IMR-90 (cell line): ENCODE results near the gene TIMM10.

Experiments
- CHD1 ChIP-seq: IDR thresholded peaks from 2 replicates; pipeline ENCODE4 v1.6.1; 2012; ENCODE audit warnings: low read depth, low read length, improper control_type of control experiment
- FOS ChIP-seq: fragments of 150-350 bp; IDR thresholded peaks from 2 replicates; pipeline ENCODE4 v1.6.1; 2016; ENCODE audit warnings: low read depth, low read length
- MAFK ChIP-seq: IDR thresholded peaks from 2 replicates; pipeline ENCODE4 v1.6.1; 2012; ENCODE audit warnings: low read depth, low read length, improper control_type of control experiment
- MAZ ChIP-seq: IDR thresholded peaks from 2 replicates; pipeline ENCODE4 v1.6.1; 2012; ENCODE audit warnings: low read depth, mild to moderate bottlenecking, low read length, improper control_type of control experiment, moderate library complexity, borderline replicate concordance
- MXI1 ChIP-seq: IDR thresholded peaks from 2 replicates; pipeline ENCODE4 v1.6.1; 2012; ENCODE audit warnings: low read depth, mild to moderate bottlenecking, low read length, moderate library complexity, borderline replicate concordance
- NFE2L2 ChIP-seq: fragments of 150-350 bp; IDR thresholded peaks from 2 replicates; pipeline ENCODE4 v1.6.1; 2016; ENCODE audit warnings: low read depth, mild to moderate bottlenecking, low read length
- POLR2A ChIP-seq: IDR thresholded peaks from 2 replicates; pipeline ENCODE4 v1.6.1; 2012; ENCODE audit warnings: mild to moderate bottlenecking, low read depth, low read length
- RAD21 ChIP-seq: IDR thresholded peaks from 2 replicates; pipeline ENCODE4 v1.6.1; 2012; ENCODE audit warnings: low read length, improper control_type of control experiment
- SMC3 ChIP-seq: fragments of 150-350 bp; IDR thresholded peaks from 2 replicates; pipeline ENCODE4 v1.6.1; 2016; ENCODE audit warnings: low read depth, mild to moderate bottlenecking, antibody characterized with exemption, low read length, moderate library complexity
- TF ChIP-seq, protein P1 (sequence below): conservative IDR thresholded peaks from 2 replicates; pipeline ENCODE4 v1.5.1; 2012; ENCODE audit warnings: mild to moderate bottlenecking, low read depth, low read length, improper control_type of control experiment
- TF ChIP-seq, protein P2 (sequence below): fragments of 150-350 bp; IDR thresholded peaks from 2 replicates; pipeline ENCODE4 v1.6.1; 2016; ENCODE audit warnings: low read depth, mild to moderate bottlenecking, low read length, moderate library complexity, borderline replicate concordance

DNA sequence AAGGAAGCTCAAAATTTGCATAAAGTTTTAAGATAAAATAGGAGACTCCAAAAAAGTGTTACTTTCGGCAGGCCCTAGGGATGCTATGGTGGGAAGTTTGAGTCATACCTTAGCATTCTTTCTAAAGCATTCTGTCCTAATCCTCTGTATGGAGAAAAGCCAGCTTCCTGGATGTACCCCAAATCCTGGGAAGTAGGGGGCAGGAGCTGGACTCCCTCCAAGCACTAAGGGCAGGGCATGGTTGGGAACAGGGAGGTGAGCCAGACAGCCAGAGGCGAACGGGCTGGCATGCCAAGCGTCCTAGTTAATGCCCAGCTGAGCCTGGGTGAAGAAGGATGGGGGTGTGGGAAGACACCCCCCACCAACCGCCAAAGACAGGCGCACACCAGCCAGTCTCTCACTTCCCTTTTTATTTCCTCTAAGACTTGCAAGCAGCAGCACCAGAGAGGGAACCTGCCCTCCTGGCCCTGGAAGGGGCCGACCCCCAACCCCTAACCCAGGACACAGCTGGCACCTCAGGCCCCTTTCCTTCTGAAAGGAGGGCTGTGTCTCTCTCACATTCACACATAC lies 46.3 kb downstream of the TIMM10 start:
- TF ChIP-seq POLR2A (no peak), MAZ (no peak), CHD1 (no peak), MXI1 (no peak), MAFK (no peak), NFE2L2 (no peak), SMC3 (no peak), RAD21 (no peak), FOS (no peak)
- TF ChIP-seq, protein P1, sequence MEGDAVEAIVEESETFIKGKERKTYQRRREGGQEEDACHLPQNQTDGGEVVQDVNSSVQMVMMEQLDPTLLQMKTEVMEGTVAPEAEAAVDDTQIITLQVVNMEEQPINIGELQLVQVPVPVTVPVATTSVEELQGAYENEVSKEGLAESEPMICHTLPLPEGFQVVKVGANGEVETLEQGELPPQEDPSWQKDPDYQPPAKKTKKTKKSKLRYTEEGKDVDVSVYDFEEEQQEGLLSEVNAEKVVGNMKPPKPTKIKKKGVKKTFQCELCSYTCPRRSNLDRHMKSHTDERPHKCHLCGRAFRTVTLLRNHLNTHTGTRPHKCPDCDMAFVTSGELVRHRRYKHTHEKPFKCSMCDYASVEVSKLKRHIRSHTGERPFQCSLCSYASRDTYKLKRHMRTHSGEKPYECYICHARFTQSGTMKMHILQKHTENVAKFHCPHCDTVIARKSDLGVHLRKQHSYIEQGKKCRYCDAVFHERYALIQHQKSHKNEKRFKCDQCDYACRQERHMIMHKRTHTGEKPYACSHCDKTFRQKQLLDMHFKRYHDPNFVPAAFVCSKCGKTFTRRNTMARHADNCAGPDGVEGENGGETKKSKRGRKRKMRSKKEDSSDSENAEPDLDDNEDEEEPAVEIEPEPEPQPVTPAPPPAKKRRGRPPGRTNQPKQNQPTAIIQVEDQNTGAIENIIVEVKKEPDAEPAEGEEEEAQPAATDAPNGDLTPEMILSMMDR: no peak
- TF ChIP-seq, protein P2, sequence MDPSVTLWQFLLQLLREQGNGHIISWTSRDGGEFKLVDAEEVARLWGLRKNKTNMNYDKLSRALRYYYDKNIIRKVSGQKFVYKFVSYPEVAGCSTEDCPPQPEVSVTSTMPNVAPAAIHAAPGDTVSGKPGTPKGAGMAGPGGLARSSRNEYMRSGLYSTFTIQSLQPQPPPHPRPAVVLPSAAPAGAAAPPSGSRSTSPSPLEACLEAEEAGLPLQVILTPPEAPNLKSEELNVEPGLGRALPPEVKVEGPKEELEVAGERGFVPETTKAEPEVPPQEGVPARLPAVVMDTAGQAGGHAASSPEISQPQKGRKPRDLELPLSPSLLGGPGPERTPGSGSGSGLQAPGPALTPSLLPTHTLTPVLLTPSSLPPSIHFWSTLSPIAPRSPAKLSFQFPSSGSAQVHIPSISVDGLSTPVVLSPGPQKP: no peak
